Measurements from ENCODE around the gene PTS.

PTS gene

GRCh38 chr11:112274007-112274783 lies 48.0 kb downstream of the PTS start:
- no peak for DNase-seq (ENCODE audit: low read depth, low spot score)
- no peak overlapping the region for H3K4me3 ChIP-seq (ENCODE audit: low read depth, low read length)
- no peak for TF ChIP-seq CTCF (IDR thresholded peaks at IDR 0.05; ENCODE audit: low read depth, low read length)
- in situ Hi-C loops (cut with HindIII; ENCODE audit: low sequenced_read_pairs) = no loop called here

- TF ChIP-seq CTCF (IDR thresholded peaks at IDR 0.05; ENCODE audit: low read depth, low read length) = no peak
- H3K4me3 ChIP-seq (ENCODE audit: low read depth, low read length) = no peak overlapping the region
- in situ Hi-C loops (cut with HindIII; ENCODE audit: low sequenced_read_pairs) = no loop called here
- no peak for DNase-seq (ENCODE audit: low read depth, low spot score)
These were observed 50.8 kb downstream of the PTS start for GRCh38 chr11:112277029-112277428.

GRCh38 chr11:112277941-112278340 lies 51.7 kb downstream of the PTS start:
- no peak overlapping the region for H3K4me3 ChIP-seq (ENCODE audit: low read depth, low read length)
- DNase-seq (ENCODE audit: low read depth, low spot score) = no peak
- in situ Hi-C loops (cut with HindIII; ENCODE audit: low sequenced_read_pairs) = no loop called here
- TF ChIP-seq CTCF (IDR thresholded peaks at IDR 0.05; ENCODE audit: low read depth, low read length) = no peak

GRCh38 chr11:112278803-112279202 lies 52.6 kb downstream of the PTS start:
- in situ Hi-C loops (cut with HindIII; ENCODE audit: low sequenced_read_pairs) = no loop called here
- no peak for DNase-seq (ENCODE audit: low read depth, low spot score)
- no peak overlapping the region for H3K4me3 ChIP-seq (ENCODE audit: low read depth, low read length)
- no peak for TF ChIP-seq CTCF (IDR thresholded peaks at IDR 0.05; ENCODE audit: low read depth, low read length)

- H3K4me3 ChIP-seq (ENCODE audit: low read depth, low read length) = peak overlapping the region; percentile 44
- in situ Hi-C loops (cut with HindIII; ENCODE audit: low sequenced_read_pairs) = no loop called here
- peak; percentile 64 for DNase-seq (ENCODE audit: low read depth, low spot score)
- TF ChIP-seq CTCF (IDR thresholded peaks at IDR 0.05; ENCODE audit: low read depth, low read length) = peak; percentile 75
These were observed 53.7 kb downstream of the PTS start for GRCh38 chr11:112279901-112280267.

- DNase-seq (ENCODE audit: low read depth, low spot score) = peak; percentile 82
- in situ Hi-C loops (cut with HindIII; ENCODE audit: low sequenced_read_pairs) = no loop called here
- peak; percentile 74 for TF ChIP-seq CTCF (IDR thresholded peaks at IDR 0.05; ENCODE audit: low read depth, low read length)
- peak overlapping the region; percentile 44 for H3K4me3 ChIP-seq (ENCODE audit: low read depth, low read length)
These were observed 54.3 kb downstream of the PTS start for GRCh38 chr11:112280268-112281126.

Data from astrocyte of the spinal cord (primary cell).